Mesendoderm (in vitro differentiated cells): Measurements from ENCODE around the gene MXI1.
A peak's percentile ranks its signal among the peaks of the same experiment; 100 is the strongest.

Experiments used
- DNase-seq: peaks from one replicate; pipeline ENCODE4 v3.0.0; 2013
- H2AK5ac ChIP-seq: 2 replicates; pipeline ENCODE4 v1.6.1; 2013; ENCODE audit warnings: low read length, inconsistent platforms
- H2BK120ac ChIP-seq: 2 replicates; pipeline ENCODE4 v1.6.1; 2013; ENCODE audit warnings: low read depth, mild to moderate bottlenecking, low read length, moderate library complexity, mixed read lengths
- H2BK15ac ChIP-seq: replicated peaks from 2 replicates; pipeline ENCODE4 v1.6.1; 2013; ENCODE audit warnings: low read depth, mild to moderate bottlenecking, moderate library complexity
- H2BK5ac ChIP-seq: 2 replicates; pipeline ENCODE4 v1.6.1; 2013; ENCODE audit warnings: low read length, inconsistent platforms
- H3K18ac ChIP-seq: 2 replicates; pipeline ENCODE4 v1.6.1; 2013; ENCODE audit warnings: mild to moderate bottlenecking, low read length, mixed read lengths
- H3K23ac ChIP-seq: one replicate; pipeline ENCODE4 v1.6.1; 2013; ENCODE audit warnings: low read length
- H3K27ac ChIP-seq: 2 replicates; pipeline ENCODE4 v1.5.1; 2013; ENCODE audit warnings: low read depth, mild to moderate bottlenecking, inconsistent platforms, low read length, moderate library complexity
- H3K27me3 ChIP-seq: 2 replicates; pipeline ENCODE4 v1.6.1; 2013; ENCODE audit warnings: low read length, control low read depth, mild to moderate bottlenecking, inconsistent platforms; ENCODE audit not compliant: insufficient read depth, poor library complexity
- H3K36me3 ChIP-seq: 2 replicates; pipeline ENCODE4 v1.6.1; 2013; ENCODE audit warnings: low read length, inconsistent platforms; ENCODE audit not compliant: control insufficient read depth, insufficient read depth
- H3K4ac ChIP-seq: one replicate; pipeline ENCODE4 v1.6.1; 2013; ENCODE audit warnings: low read depth, mild to moderate bottlenecking, low read length, moderate library complexity
- H3K4me1 ChIP-seq: 2 replicates; pipeline ENCODE4 v1.6.1; 2013; ENCODE audit warnings: low read depth, low read length, inconsistent platforms; ENCODE audit not compliant: control insufficient read depth
- H3K4me2 ChIP-seq: 2 replicates; pipeline ENCODE4 v1.6.1; 2013; ENCODE audit warnings: low read length
- H3K4me3 ChIP-seq: 2 replicates; pipeline ENCODE4 v1.5.1; 2013; ENCODE audit warnings: mild to moderate bottlenecking, low read length
- H3K56ac ChIP-seq: one replicate; pipeline ENCODE4 v1.6.1; 2013; ENCODE audit warnings: low read length
- H3K79me1 ChIP-seq: 2 replicates; pipeline ENCODE4 v1.6.1; 2013; ENCODE audit warnings: low read length, inconsistent platforms
- H3K79me2 ChIP-seq: 2 replicates; pipeline ENCODE4 v1.6.1; 2013; ENCODE audit warnings: mild to moderate bottlenecking, low read length; ENCODE audit not compliant: control insufficient read depth, insufficient read depth
- H3K9ac ChIP-seq: 2 replicates; pipeline ENCODE4 v1.6.1; 2013; ENCODE audit warnings: low read length, inconsistent platforms
- H4K5ac ChIP-seq: one replicate; pipeline ENCODE4 v1.6.1; 2013; ENCODE audit warnings: low read length
- H4K8ac ChIP-seq: one replicate; pipeline ENCODE4 v1.6.1; 2013; ENCODE audit warnings: low read depth, mild to moderate bottlenecking, control low read depth, low read length, moderate library complexity
- WGBS: extraction: QIAGEN DNeasy Blood & Tissue Kit; methylation state at CpG from one replicate; pipeline ENCODE4 v1.1.7; 2013; ENCODE audit warnings: low lambda C conversion rate, missing lambda C conversion rate; ENCODE audit not compliant: insufficient coverage; ENCODE audit errors: extremely low coverage; 5-methylcytosine and 5-hydroxymethylcytosine counted together

MXI1 gene

GRCh38 chr10:110219884-110220283, 12.5 kb downstream of the MXI1 start:
- H3K4me3 ChIP-seq: no peak overlapping the region
- no peak overlapping the region for H4K5ac ChIP-seq
- no peak overlapping the region for H4K8ac ChIP-seq
- no peak overlapping the region for H2BK5ac ChIP-seq
- H3K79me2 ChIP-seq: no peaks in the 10 kb centered on the region
- no peaks in the 10 kb centered on the region for H3K27me3 ChIP-seq
- H3K23ac ChIP-seq: no peak overlapping the region
- H3K9ac ChIP-seq: no peak overlapping the region
- no peak overlapping the region for H3K18ac ChIP-seq
- H3K79me1 ChIP-seq: no peaks in the 10 kb centered on the region
- H3K4me2 ChIP-seq: no peak overlapping the region
- no peak overlapping the region for H2BK15ac ChIP-seq
- H2BK120ac ChIP-seq: no peak overlapping the region
- WGBS: no CpG with 5 or more reads among the region's 7 CpGs
- H3K36me3 ChIP-seq: no peaks in the 10 kb centered on the region
- peaks cover 8% of the 10 kb centered on the region for H3K4me1 ChIP-seq
- H3K4ac ChIP-seq: no peak overlapping the region
- H3K56ac ChIP-seq: no peak overlapping the region
- no peak overlapping the region for H3K27ac ChIP-seq
- H2AK5ac ChIP-seq: no peak overlapping the region
- DNase-seq: no peak

- Histone ChIP-seq H3K4me1 (peaks cover 8% of the 10 kb centered on the region), H2BK15ac (no peak overlapping the region), H3K4me2 (no peak overlapping the region), H2BK5ac (no peak overlapping the region), H3K36me3 (no peaks in the 10 kb centered on the region), H3K4me3 (no peak overlapping the region), H3K4ac (no peak overlapping the region), H2BK120ac (no peak overlapping the region), H3K79me1 (no peaks in the 10 kb centered on the region), H3K79me2 (no peaks in the 10 kb centered on the region), H4K8ac (no peak overlapping the region), H3K27me3 (no peaks in the 10 kb centered on the region), H3K18ac (no peak overlapping the region), H3K27ac (no peak overlapping the region), H3K56ac (no peak overlapping the region), H3K9ac (no peak overlapping the region), H2AK5ac (no peak overlapping the region), H4K5ac (no peak overlapping the region), H3K23ac (no peak overlapping the region)
- no peak for DNase-seq
- no CpG with 5 or more reads among the region's 2 CpGs for WGBS
Observed at GRCh38 chr10:110220398-110220797, 13.0 kb downstream of the MXI1 start.

GRCh38 chr10:110221044-110221720, 13.8 kb downstream of the MXI1 start:
- no peak overlapping the region for H2AK5ac ChIP-seq
- H2BK15ac ChIP-seq: no peak overlapping the region
- no peak overlapping the region for H2BK120ac ChIP-seq
- H3K27me3 ChIP-seq: no peaks in the 10 kb centered on the region
- H4K8ac ChIP-seq: no peak overlapping the region
- H3K36me3 ChIP-seq: no peaks in the 10 kb centered on the region
- H3K79me1 ChIP-seq: no peaks in the 10 kb centered on the region
- H4K5ac ChIP-seq: no peak overlapping the region
- peak overlapping the region; percentile 30 for H3K4me2 ChIP-seq
- H3K4me1 ChIP-seq: peaks cover 8% of the 10 kb centered on the region
- no peak overlapping the region for H3K4me3 ChIP-seq
- H3K9ac ChIP-seq: peak overlapping the region; percentile 32
- no CpG with 5 or more reads among the region's 4 CpGs for WGBS
- no peaks in the 10 kb centered on the region for H3K79me2 ChIP-seq
- no peak overlapping the region for H2BK5ac ChIP-seq
- no peak overlapping the region for H3K4ac ChIP-seq
- no peak overlapping the region for H3K23ac ChIP-seq
- peak overlapping the region; percentile 17 for H3K56ac ChIP-seq
- H3K27ac ChIP-seq: no peak overlapping the region
- no peak for DNase-seq
- no peak overlapping the region for H3K18ac ChIP-seq

GRCh38 chr10:110221721-110222261, 14.4 kb downstream of the MXI1 start:
- H3K4ac ChIP-seq: no peak overlapping the region
- H2AK5ac ChIP-seq: no peak overlapping the region
- H4K8ac ChIP-seq: no peak overlapping the region
- H3K4me3 ChIP-seq: no peak overlapping the region
- no peak overlapping the region for H3K23ac ChIP-seq
- no peak overlapping the region for H3K18ac ChIP-seq
- peak; percentile 93 for DNase-seq
- no peak overlapping the region for H4K5ac ChIP-seq
- H3K79me2 ChIP-seq: no peaks in the 10 kb centered on the region
- no peak overlapping the region for H2BK120ac ChIP-seq
- no peaks in the 10 kb centered on the region for H3K36me3 ChIP-seq
- H3K27me3 ChIP-seq: no peaks in the 10 kb centered on the region
- WGBS: no CpG with 5 or more reads among the region's 20 CpGs
- no peaks in the 10 kb centered on the region for H3K79me1 ChIP-seq
- peak overlapping the region; percentile 32 for H3K9ac ChIP-seq
- H3K4me2 ChIP-seq: peak overlapping the region; percentile 30
- H2BK5ac ChIP-seq: no peak overlapping the region
- H3K27ac ChIP-seq: no peak overlapping the region
- peak overlapping the region; percentile 17 for H3K56ac ChIP-seq
- no peak overlapping the region for H2BK15ac ChIP-seq
- peaks cover 8% of the 10 kb centered on the region for H3K4me1 ChIP-seq

GRCh38 chr10:110222641-110223297, 15.4 kb downstream of the MXI1 start:
- Histone ChIP-seq H3K4ac (no peak overlapping the region), H3K27ac (no peak overlapping the region), H3K9ac (no peak overlapping the region), H2BK120ac (no peak overlapping the region), H2BK5ac (no peak overlapping the region), H3K56ac (no peak overlapping the region), H3K79me1 (no peaks in the 10 kb centered on the region), H3K23ac (no peak overlapping the region), H4K5ac (no peak overlapping the region), H3K36me3 (no peaks in the 10 kb centered on the region), H3K79me2 (no peaks in the 10 kb centered on the region), H3K4me1 (peaks cover 8% of the 10 kb centered on the region), H4K8ac (no peak overlapping the region), H2AK5ac (no peak overlapping the region), H2BK15ac (no peak overlapping the region), H3K4me2 (no peak overlapping the region), H3K27me3 (no peaks in the 10 kb centered on the region), H3K18ac (no peak overlapping the region), H3K4me3 (no peak overlapping the region)
- no CpG with 5 or more reads among the region's 4 CpGs for WGBS
- no peak for DNase-seq
